Keratinocyte (primary cell): ENCODE measurements around the gene ARHGDIB. TPM values are rescaled to one million over a fixed set of nuclear protein-coding genes. Genes with fewer than 3 reads are reported as not detected.
A peak's percentile ranks its signal among the peaks of the same experiment; 100 is the strongest.

Experiments used
- DNase-seq: peaks from one replicate; pipeline ENCODE4 v3.0.0-alpha.2; 2011; ENCODE audit warnings: low read depth, missing footprints, low spot score
- FAIRE-seq: peaks from 2 replicates; lab custom pipeline; 2011; peaks lifted over from hg19 to GRCh38; lab: Jason Lieb, UNC
- H2AFZ ChIP-seq: 2 replicates; pipeline ENCODE4 v1.6.0; 2012; ENCODE audit warnings: low read length, control low read depth, inconsistent platforms; ENCODE audit not compliant: control insufficient read depth
- H3K27ac ChIP-seq: 2 replicates; pipeline ENCODE4 v1.5.1; 2011; ENCODE audit warnings: low read length; ENCODE audit not compliant: control insufficient read depth, insufficient read depth
- H3K27me3 ChIP-seq: 3 replicates; pipeline ENCODE4 v1.6.0; 2011; ENCODE audit warnings: low read length; ENCODE audit not compliant: control insufficient read depth, insufficient read depth; ENCODE audit errors: extremely low read depth
- H3K36me3 ChIP-seq, 2 experiments: 2 replicates in 1 of 2; 3 replicates in 1 of 2; pipeline ENCODE4 v1.5.1; 2011; ENCODE audit warnings: low read length in 2 of 2, mild to moderate bottlenecking in 1 of 2; ENCODE audit not compliant: control insufficient read depth in 2 of 2, insufficient read depth in 2 of 2; ENCODE audit errors: extremely low read depth in 1 of 2
- H3K4me1 ChIP-seq: 3 replicates; pipeline ENCODE4 v1.5.1; 2011; ENCODE audit warnings: low read length; ENCODE audit not compliant: control insufficient read depth, insufficient read depth; ENCODE audit errors: extremely low read depth
- H3K4me2 ChIP-seq: 3 replicates; pipeline ENCODE4 v1.6.0; 2011; ENCODE audit warnings: low read depth, low read length; ENCODE audit not compliant: control insufficient read depth, insufficient read depth; ENCODE audit errors: extremely low read depth
- H3K4me3 ChIP-seq, 3 experiments: fragments of 200-600 bp in 1 of 3; sonication (generic) in 1 of 3; 2 replicates in 2 of 3; 3 replicates in 1 of 3; pipeline ENCODE4 v1.5.1; 2011 to 2016; ENCODE audit warnings: low read length in 3 of 3, mild to moderate bottlenecking in 3 of 3, control low read depth in 2 of 3, inconsistent platforms in 1 of 3, low read depth in 1 of 3, mixed read lengths in 1 of 3, mixed run types in 1 of 3, moderate library complexity in 1 of 3; ENCODE audit not compliant: control insufficient read depth in 2 of 3, insufficient read depth in 2 of 3; ENCODE audit errors: extremely low read depth in 1 of 3
- H3K79me2 ChIP-seq: 2 replicates; pipeline ENCODE4 v1.6.0; 2012; ENCODE audit warnings: low read length; ENCODE audit not compliant: control insufficient read depth, insufficient read depth
- H3K9ac ChIP-seq: 3 replicates; pipeline ENCODE4 v1.6.0; 2011; ENCODE audit warnings: low read length; ENCODE audit not compliant: control insufficient read depth, insufficient read depth; ENCODE audit errors: extremely low read depth
- H3K9me1 ChIP-seq: 3 replicates; pipeline ENCODE4 v1.6.0; 2011; ENCODE audit warnings: low read length; ENCODE audit not compliant: control insufficient read depth, insufficient read depth; ENCODE audit errors: extremely low read depth
- H3K9me3 ChIP-seq: 2 replicates; pipeline ENCODE4 v1.5.1; 2012; ENCODE audit warnings: low read depth, low read length; ENCODE audit not compliant: control insufficient read depth
- H4K20me1 ChIP-seq: 3 replicates; pipeline ENCODE4 v1.6.0; 2011; ENCODE audit warnings: low read length; ENCODE audit not compliant: control insufficient read depth, insufficient read depth; ENCODE audit errors: extremely low read depth
- EZH2 ChIP-seq: IDR thresholded peaks from one replicate; pipeline ENCODE4 v1.6.1; 2012; ENCODE audit warnings: inconsistent platforms, mild to moderate bottlenecking, low read length, moderate library complexity
- dilution Hi-C: fragments of 300-500 bp; cut with MboI; formaldehyde crosslinking; loops from one replicate; pipeline ENCODE4 v1.7.0; 2020; ENCODE audit warnings: low sequenced_read_pairs; ENCODE audit not compliant: extremely low pct_ligation_motif_present
- polyA plus RNA-seq, 5 experiments: library from polyadenylated mRNA; depleted of rRNA in 3 of 5; stranded (reverse) in 3 of 5; stranded (forward) in 1 of 5; unstranded in 1 of 5; fragments of >200 nt; gene quantifications; 1 replicate in 1 of 5; 2 replicates in 3 of 5; 3 replicates in 1 of 5; pipeline versions ENCODE4 v1.2.1 to v1.2.3, GENCODE V29; 2011 to 2012; ENCODE audit warnings: missing spikeins in 2 of 5, low read depth in 1 of 5, low replicate concordance in 1 of 5
- TF ChIP-seq, protein P1 (sequence below), 3 experiments: IDR thresholded peaks in 1 of 3; conservative IDR thresholded peaks in 1 of 3; optimal IDR thresholded peaks in 1 of 3; 2 replicates in 2 of 3; 3 replicates in 1 of 3; pipeline versions ENCODE3 to v1.5.1; 2011; ENCODE audit warnings: low read length in 3 of 3, mild to moderate bottlenecking in 3 of 3, moderate library complexity in 2 of 3, control low read depth in 1 of 3, inconsistent platforms in 1 of 3; ENCODE audit not compliant: insufficient read depth in 2 of 3; ENCODE audit errors: extremely low read depth in 1 of 3

The ARHGDIB gene
- polyA plus RNA-seq, 1 donor (not counting 4 experiments of a cell fraction or from before 2014, with no cell fraction given) = 164 TPM

DNA sequence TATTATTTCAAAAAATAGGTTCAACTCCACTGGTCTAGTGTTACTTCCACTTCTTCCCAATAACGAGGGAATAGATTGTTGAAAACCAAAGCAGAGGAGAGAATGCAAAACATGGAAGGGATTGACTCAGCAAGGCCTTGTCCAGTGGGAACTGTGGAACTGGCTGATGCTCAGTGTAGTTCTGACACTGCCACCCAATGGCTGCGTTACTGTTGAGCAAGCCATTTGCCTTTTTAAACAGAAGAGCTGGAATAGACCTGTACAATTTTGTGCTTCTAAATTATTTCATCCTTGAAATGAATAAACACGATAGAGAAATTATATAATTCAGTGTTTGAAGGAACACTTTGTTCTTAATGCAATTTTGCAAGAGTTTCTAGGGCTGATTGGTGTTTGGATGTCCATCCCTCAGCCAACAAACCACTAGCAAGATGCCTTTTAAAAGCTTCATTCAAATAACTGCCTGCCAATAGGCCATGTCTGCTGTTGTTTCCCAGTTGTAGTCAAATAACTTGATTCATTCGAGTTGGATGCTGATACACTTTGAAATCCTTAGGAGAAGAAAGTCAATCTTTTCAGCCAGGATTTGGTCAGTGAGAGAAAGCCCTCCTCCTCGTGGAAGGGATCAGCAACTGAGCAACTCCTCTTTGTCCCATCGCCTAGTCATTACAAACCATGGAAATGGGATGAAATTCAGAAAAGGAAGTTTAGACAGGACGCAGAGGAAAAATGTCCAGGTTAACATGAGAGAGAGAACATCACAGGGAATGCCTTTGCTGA, 68.5 kb downstream of the ARHGDIB start:
- no peak overlapping the region for H3K4me2 ChIP-seq
- H3K4me1 ChIP-seq = peaks cover 5% of the 10 kb centered on the region
- FAIRE-seq (no peak), DNase-seq (no peak)
- no peaks in the 10 kb centered on the region for H3K9me3 ChIP-seq
- H3K9ac ChIP-seq = no peak overlapping the region
- dilution Hi-C loops = no loop called here
- H3K27ac ChIP-seq = no peak overlapping the region
- no peaks in the 10 kb centered on the region for H3K9me1 ChIP-seq
- H4K20me1 ChIP-seq = no peaks in the 10 kb centered on the region
- no peak for TF ChIP-seq EZH2
- TF ChIP-seq, protein P1, sequence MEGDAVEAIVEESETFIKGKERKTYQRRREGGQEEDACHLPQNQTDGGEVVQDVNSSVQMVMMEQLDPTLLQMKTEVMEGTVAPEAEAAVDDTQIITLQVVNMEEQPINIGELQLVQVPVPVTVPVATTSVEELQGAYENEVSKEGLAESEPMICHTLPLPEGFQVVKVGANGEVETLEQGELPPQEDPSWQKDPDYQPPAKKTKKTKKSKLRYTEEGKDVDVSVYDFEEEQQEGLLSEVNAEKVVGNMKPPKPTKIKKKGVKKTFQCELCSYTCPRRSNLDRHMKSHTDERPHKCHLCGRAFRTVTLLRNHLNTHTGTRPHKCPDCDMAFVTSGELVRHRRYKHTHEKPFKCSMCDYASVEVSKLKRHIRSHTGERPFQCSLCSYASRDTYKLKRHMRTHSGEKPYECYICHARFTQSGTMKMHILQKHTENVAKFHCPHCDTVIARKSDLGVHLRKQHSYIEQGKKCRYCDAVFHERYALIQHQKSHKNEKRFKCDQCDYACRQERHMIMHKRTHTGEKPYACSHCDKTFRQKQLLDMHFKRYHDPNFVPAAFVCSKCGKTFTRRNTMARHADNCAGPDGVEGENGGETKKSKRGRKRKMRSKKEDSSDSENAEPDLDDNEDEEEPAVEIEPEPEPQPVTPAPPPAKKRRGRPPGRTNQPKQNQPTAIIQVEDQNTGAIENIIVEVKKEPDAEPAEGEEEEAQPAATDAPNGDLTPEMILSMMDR (optimal IDR thresholded peaks at IDR 0.05 in 1 of 3, IDR thresholded peaks at IDR 0.05 in 1 of 3, conservative IDR thresholded peaks at IDR 0.05 in 1 of 3; ENCODE audit: extremely low read depth in 1 of 3, insufficient read depth in 2 of 3, low read length in 3 of 3) = peak in 2 of 3 experiments; percentile 5 to 59
- H3K36me3 ChIP-seq = no peaks in the 10 kb centered on the region
- H2AFZ ChIP-seq = no peak overlapping the region
- H3K4me3 ChIP-seq = no peak overlapping the region
- H3K27me3 ChIP-seq = no peaks in the 10 kb centered on the region
- H3K79me2 ChIP-seq = no peaks in the 10 kb centered on the region

Other genes with a start within 250 kb of the ARHGDIB start
- 4.8 to 21.0 TPM (median 13.1 TPM) in 3 replicates for gene WBP11, start 158.1 kb downstream of the ARHGDIB start, polyA plus RNA-seq
- gene C12orf60, start 157.9 kb downstream of the ARHGDIB start, polyA plus RNA-seq = 1.3 to 3.2 TPM (median 2.4 TPM) in 3 replicates
- gene SMCO3, start 147.4 kb downstream of the ARHGDIB start, polyA plus RNA-seq = not detected in 3 replicates
- not detected in 3 replicates for gene ART4, start 118.1 kb downstream of the ARHGDIB start, polyA plus RNA-seq
- gene MGP, start 75.7 kb downstream of the ARHGDIB start, polyA plus RNA-seq = 0.24 to 0.33 TPM (median 0.31 TPM) in 3 replicates
- 0.06 to 0.18 TPM (median 0.17 TPM) in 3 replicates for gene ERP27, start 23.1 kb downstream of the ARHGDIB start, polyA plus RNA-seq
- gene PDE6H, start 11.4 kb upstream of the ARHGDIB start, polyA plus RNA-seq = not detected in 3 replicates